Left ventricle myocardium superior (tissue), 1 donor: ENCODE data around the gene SCAPER. TPM values are rescaled to one million over a fixed set of nuclear protein-coding genes. Genes with fewer than 3 reads are reported as not detected.

ENCODE experiments used
- ATAC-seq: fragments of 200-7000 bp; cut with Tn5 transposase; one replicate; pipeline ENCODE4 v1.9.1; 2020; ENCODE audit warnings: mild to moderate bottlenecking, moderate library complexity
- DNase-seq: peaks from one replicate; pipeline ENCODE4 v3.0.0-alpha.2; 2020
- intact Hi-C: fragments of 100-400 bp; cut with micrococcal nuclease; formaldehyde crosslinking; loops from one replicate; pipeline ENCODE4 v1.11.0; 2022
- long read RNA-seq: library from polyadenylated mRNA; unstranded; transcript quantifications from one replicate; pipeline ENCODE4 v2.0.0, GENCODE V29; 2021
- total RNA-seq: library from RNA; stranded (reverse); fragmentation: NEBNext Ultra II Directional; extraction: Animal tissue kit (Norgen Biotek cat#: 25700); gene quantifications from one replicate; pipeline ENCODE4 v1.2.1, GENCODE V29; 2021
- donor health status: DM: no; HTN: yes; CAD: no; lungs with severe emphysema.

The SCAPER gene
- 54.9 TPM for total RNA-seq
- long read RNA-seq, full-length matches to known transcripts: 6 of 77 reads
- long read RNA-seq, partial matches to known transcripts: 44 of 77 reads
- long read RNA-seq, other reads (novel, unspliced or antisense): 27 of 77 reads

- peak; percentile 96 for DNase-seq
- intact Hi-C loops: no loop called here
These were observed at the start of gene SCAPER for GRCh38 chr15:76905013-76905839. Gene SCAPER (minus strand): TSS chr15:76905340. CDS start chr15:76883817, 21,523 bp downstream.

GRCh38 chr15:76954744-76955143, 49.6 kb upstream of the SCAPER start:
- intact Hi-C loops: no loop called here
- ATAC-seq: no peak
- DNase-seq: no peak

More at GRCh38 chr15:76905013-76905839, at the start of gene SCAPER:
- peak; percentile 96 for ATAC-seq

- intact Hi-C loops: no loop called here
- no peak for ATAC-seq
These were observed 48.8 kb upstream of the SCAPER start for GRCh38 chr15:76953913-76954312.

GRCh38 chr15:76951220-76951619, 46.1 kb upstream of the SCAPER start:
- intact Hi-C loops: no loop called here

More at GRCh38 chr15:76953913-76954312, 48.8 kb upstream of the SCAPER start:
- no peak for DNase-seq

GRCh38 chr15:76947454-76947853, 42.3 kb upstream of the SCAPER start:
- intact Hi-C loops: no loop called here
- DNase-seq: no peak
- no peak for ATAC-seq

More at GRCh38 chr15:76951220-76951619, 46.1 kb upstream of the SCAPER start:
- ATAC-seq: no peak
- DNase-seq: no peak

- DNase-seq: no peak
- no peak for ATAC-seq
These were observed 40.5 kb upstream of the SCAPER start for GRCh38 chr15:76945494-76946093.

GRCh38 chr15:76942331-76942730, 37.2 kb upstream of the SCAPER start:
- intact Hi-C loops: no loop called here
- no peak for ATAC-seq

More at GRCh38 chr15:76945494-76946093, 40.5 kb upstream of the SCAPER start:
- intact Hi-C loops: no loop called here

GRCh38 chr15:76941636-76942035, 36.5 kb upstream of the SCAPER start:
- no peak for DNase-seq
- ATAC-seq: no peak
- intact Hi-C loops: no loop called here

More at GRCh38 chr15:76942331-76942730, 37.2 kb upstream of the SCAPER start:
- no peak for DNase-seq

- intact Hi-C loops: no loop called here
- ATAC-seq: no peak
- no peak for DNase-seq
These were observed 34.6 kb upstream of the SCAPER start for GRCh38 chr15:76939715-76940114.

- intact Hi-C loops: no loop called here
- ATAC-seq (no peak), DNase-seq (no peak)
These were observed 33.6 kb upstream of the SCAPER start for GRCh38 chr15:76938752-76939151.

GRCh38 chr15:76936671-76937070, 31.5 kb upstream of the SCAPER start:
- intact Hi-C loops: no loop called here

GRCh38 chr15:76935620-76936019, 30.5 kb upstream of the SCAPER start:
- ATAC-seq: no peak
- DNase-seq: no peak
- intact Hi-C loops: no loop called here

More at GRCh38 chr15:76936671-76937070, 31.5 kb upstream of the SCAPER start:
- DNase-seq (no peak), ATAC-seq (no peak)

- DNase-seq: no peak
- intact Hi-C loops: no loop called here
- ATAC-seq: no peak
These were observed 27.2 kb upstream of the SCAPER start for GRCh38 chr15:76932135-76932966.

- intact Hi-C loops: no loop called here
- ATAC-seq (peak; percentile 100), DNase-seq (peak; percentile 98)
These were observed 26.4 kb upstream of the SCAPER start, which contains the start of gene RCN2 for GRCh38 chr15:76931397-76932134. Gene RCN2 (plus strand): TSS chr15:76931749. CDS start chr15:76931842, 93 bp downstream.

GRCh38 chr15:76930831-76931396, 25.8 kb upstream of the SCAPER start:
- no peak for ATAC-seq
- intact Hi-C loops: no loop called here
- no peak for DNase-seq

GRCh38 chr15:76929011-76929760, 24.0 kb upstream of the SCAPER start:
- DNase-seq: no peak
- intact Hi-C loops: no loop called here
- no peak for ATAC-seq

GRCh38 chr15:76928201-76928600, 23.1 kb upstream of the SCAPER start:
- intact Hi-C loops: no loop called here
- DNase-seq (no peak), ATAC-seq (no peak)

- intact Hi-C loops: no loop called here
- no peak for DNase-seq
- ATAC-seq: no peak
These were observed 11.2 kb upstream of the SCAPER start for GRCh38 chr15:76916369-76916768.
